H1 (cell line): ENCODE data around the gene OSBP2. TPM values are rescaled to one million over a fixed set of nuclear protein-coding genes. Genes with fewer than 3 reads are reported as not detected.

Experiments
- CTCF ChIA-PET: fragments of 300-600 bp; sonication (Branson Sonifier 250); formaldehyde crosslinking; loops from one replicate; lab custom pipeline; 2021; ENCODE audit not compliant: partially characterized antibody; lab: Charles Lee
- POLR2A ChIA-PET: fragments of 300-600 bp; sonication (Branson Sonifier 250); formaldehyde crosslinking; loops from one replicate; lab custom pipeline; 2021; ENCODE audit warnings: inconsistent platforms; ENCODE audit not compliant: partially characterized antibody; lab: Charles Lee
- DNase-seq, 2 experiments: peaks; one replicate each; pipeline versions ENCODE4 v3.0.0 to v3.0.0-alpha.2; 2010 to 2022; ENCODE audit warnings: low spot score in 2 of 2, low read depth in 1 of 2, mixed read lengths in 1 of 2
- FAIRE-seq: peaks from 2 replicates; lab custom pipeline; 2011; peaks lifted over from hg19 to GRCh38; lab: Jason Lieb, UNC
- H2AFZ ChIP-seq: 2 replicates; pipeline ENCODE4 v1.8.1; 2012; ENCODE audit warnings: low read length, inconsistent platforms
- H2AK5ac ChIP-seq: 2 replicates; pipeline ENCODE4 v1.6.1; 2013; ENCODE audit warnings: low read depth, low read length
- H2BK120ac ChIP-seq: replicated peaks from 2 replicates; pipeline ENCODE3; 2013; ENCODE audit warnings: low read depth, low read length, inconsistent platforms
- H2BK12ac ChIP-seq: 2 replicates; pipeline ENCODE4 v1.6.1; 2013; ENCODE audit warnings: low read depth, low read length
- H2BK15ac ChIP-seq: 2 replicates; pipeline ENCODE4 v1.6.1; 2013; ENCODE audit warnings: low read length
- H2BK20ac ChIP-seq: 2 replicates; pipeline ENCODE4 v1.6.1; 2013; ENCODE audit warnings: low read length
- H2BK5ac ChIP-seq: 2 replicates; pipeline ENCODE4 v1.6.1; 2013; ENCODE audit warnings: low read depth, low read length
- H3K14ac ChIP-seq: 2 replicates; pipeline ENCODE4 v1.6.1; 2013; ENCODE audit warnings: inconsistent platforms; ENCODE audit not compliant: insufficient read length
- H3K18ac ChIP-seq: 2 replicates; pipeline ENCODE4 v1.6.1; 2013; ENCODE audit warnings: low read length; ENCODE audit errors: extremely low read depth
- H3K23ac ChIP-seq: 2 replicates; pipeline ENCODE4 v1.6.1; 2013; ENCODE audit warnings: inconsistent platforms; ENCODE audit not compliant: insufficient read length
- H3K23me2 ChIP-seq: 2 replicates; pipeline ENCODE4 v1.6.1; 2013; ENCODE audit warnings: low read depth, low read length
- H3K27ac ChIP-seq: 2 replicates; pipeline ENCODE4 v1.6.1; 2011; ENCODE audit warnings: low read depth, low read length, inconsistent platforms
- H3K27me3 ChIP-seq, 4 experiments: replicated peaks in 1 of 4; 1 replicate in 1 of 4; 2 replicates in 3 of 4; pipeline versions ENCODE4 v1.6.1 to v1.8.1; 2011 to 2013; ENCODE audit warnings: low read length in 3 of 4, mild to moderate bottlenecking in 3 of 4, inconsistent platforms in 2 of 4, mixed read lengths in 2 of 4, moderate library complexity in 1 of 4; ENCODE audit not compliant: control insufficient read depth in 3 of 4, insufficient read depth in 3 of 4; ENCODE audit errors: extremely low read depth in 1 of 4
- H3K36me3 ChIP-seq, 4 experiments: 2 replicates each; pipeline versions ENCODE4 v1.6.1 to v1.8.1; 2011 to 2013; ENCODE audit warnings: mild to moderate bottlenecking in 4 of 4, low read length in 3 of 4, moderate library complexity in 2 of 4, control low read depth in 1 of 4, inconsistent platforms in 1 of 4; ENCODE audit not compliant: insufficient read depth in 4 of 4, control insufficient read depth in 2 of 4
- H3K4ac ChIP-seq: replicated peaks from 2 replicates; pipeline ENCODE3; 2013; ENCODE audit warnings: low read length, low read depth, mixed read lengths, inconsistent platforms; ENCODE audit not compliant: insufficient read length
- H3K4me1 ChIP-seq, 4 experiments: replicated peaks in 1 of 4; 1 replicate in 1 of 4; 2 replicates in 3 of 4; pipeline versions ENCODE4 v1.6.1 to v1.8.1; 2011 to 2013; ENCODE audit warnings: low read length in 3 of 4, inconsistent platforms in 2 of 4, mixed read lengths in 1 of 4; ENCODE audit not compliant: insufficient read depth in 4 of 4, control insufficient read depth in 3 of 4
- H3K4me2 ChIP-seq, 2 experiments: 2 replicates each; pipeline versions ENCODE4 v1.6.1 to v1.8.1; 2011 to 2013; ENCODE audit warnings: low read depth in 2 of 2, low read length in 2 of 2, control low read depth in 1 of 2, inconsistent platforms in 1 of 2, mild to moderate bottlenecking in 1 of 2; ENCODE audit not compliant: insufficient read depth in 1 of 2
- H3K4me3 ChIP-seq, 4 experiments: fragments of 200-600, 300-600 bp in 1 of 4; sonication (generic), shearing (Covaris generic), sonication (Bioruptor Twin) in 1 of 4; 2 replicates each; pipeline versions ENCODE4 v1.5.1 to v1.8.1; 2011 to 2016; ENCODE audit warnings: low read length in 4 of 4, low read depth in 3 of 4, control low read depth in 2 of 4, inconsistent platforms in 2 of 4, mild to moderate bottlenecking in 2 of 4, mixed read lengths in 1 of 4, moderate library complexity in 1 of 4; ENCODE audit not compliant: insufficient read depth in 2 of 4; ENCODE audit errors: extremely low read depth in 1 of 4
- H3K56ac ChIP-seq: replicated peaks from 2 replicates; pipeline ENCODE3; 2013; ENCODE audit warnings: low read depth, mild to moderate bottlenecking, mixed read lengths, low read length, inconsistent platforms; ENCODE audit not compliant: insufficient read length
- H3K79me1 ChIP-seq: 2 replicates; pipeline ENCODE4 v1.6.1; 2013; ENCODE audit warnings: low read depth, low read length, control low read depth
- H3K79me2 ChIP-seq, 2 experiments: 2 replicates each; pipeline versions ENCODE4 v1.6.1 to v1.8.1; 2012 to 2013; ENCODE audit warnings: low read length in 2 of 2, mild to moderate bottlenecking in 2 of 2, inconsistent platforms in 1 of 2; ENCODE audit not compliant: insufficient read depth in 2 of 2, control insufficient read depth in 1 of 2
- H3K9ac ChIP-seq, 4 experiments: replicated peaks in 1 of 4; 1 replicate in 1 of 4; 2 replicates in 3 of 4; pipeline versions ENCODE4 v1.6.1 to v1.8.1; 2011 to 2013; ENCODE audit warnings: low read depth in 3 of 4, low read length in 3 of 4, control low read depth in 2 of 4, mild to moderate bottlenecking in 2 of 4, moderate library complexity in 2 of 4, inconsistent platforms in 1 of 4; ENCODE audit errors: extremely low read depth in 1 of 4
- H3K9me3 ChIP-seq, 2 experiments: 2 replicates each; pipeline versions ENCODE4 v1.6.1 to v1.8.1; 2012 to 2013; ENCODE audit warnings: mild to moderate bottlenecking in 2 of 2, moderate library complexity in 2 of 2, control low read depth in 1 of 2, inconsistent platforms in 1 of 2, low read depth in 1 of 2, low read length in 1 of 2, mixed read lengths in 1 of 2; ENCODE audit not compliant: insufficient read depth in 2 of 2
- H4K20me1 ChIP-seq, 2 experiments: replicated peaks in 1 of 2; 2 replicates each; pipeline versions ENCODE3 to v1.8.1; 2011 to 2013; ENCODE audit warnings: inconsistent platforms in 2 of 2, low read length in 2 of 2, mild to moderate bottlenecking in 1 of 2; ENCODE audit not compliant: insufficient read depth in 2 of 2, control insufficient read depth in 1 of 2
- H4K5ac ChIP-seq: 2 replicates; pipeline ENCODE4 v1.6.1; 2013; ENCODE audit warnings: low read length, low read depth, mixed read lengths, inconsistent platforms; ENCODE audit not compliant: insufficient read length
- H4K8ac ChIP-seq: 2 replicates; pipeline ENCODE4 v1.8.0; 2013; ENCODE audit warnings: mild to moderate bottlenecking, moderate library complexity, low read length, inconsistent platforms; ENCODE audit not compliant: insufficient read depth; ENCODE audit errors: extremely low read depth
- H4K91ac ChIP-seq: replicated peaks from 2 replicates; pipeline ENCODE3; 2013; ENCODE audit warnings: low read length, mixed read lengths, inconsistent platforms; ENCODE audit not compliant: insufficient read length
- SP4 ChIP-seq: IDR thresholded peaks from 2 replicates; pipeline ENCODE4 v1.6.1; 2012; ENCODE audit warnings: low read length, inconsistent platforms
- TEAD4 ChIP-seq: IDR thresholded peaks from 2 replicates; pipeline ENCODE4 v1.6.1; 2012; ENCODE audit warnings: low read depth, low read length, inconsistent platforms, mixed read lengths
- WGBS, 2 experiments: shearing (Covaris generic) in 1 of 2; methylation state at CpG; one replicate each; pipeline versions ENCODE4 v1.1.6 to v1.1.7; 2013 to 2015; ENCODE audit warnings: low lambda C conversion rate in 2 of 2, mixed read lengths in 2 of 2, inconsistent platforms in 1 of 2, low coverage in 1 of 2, missing lambda C conversion rate in 1 of 2; ENCODE audit not compliant: insufficient replicate concordance in 2 of 2, insufficient coverage in 1 of 2, insufficient read length in 1 of 2; ENCODE audit errors: extremely low coverage in 1 of 2, missing lambda C conversion rate in 1 of 2; 5-methylcytosine and 5-hydroxymethylcytosine counted together
- polyA plus RNA-seq, 7 experiments: library from polyadenylated mRNA; depleted of rRNA in 3 of 7; stranded (reverse) in 5 of 7; unstranded in 2 of 7; fragments of >200 nt in 5 of 7; fragments of 200-250 nt in 2 of 7; gene quantifications; 1 replicate in 5 of 7; 2 replicates in 1 of 7; 4 replicates in 1 of 7; pipeline versions ENCODE4 v1.2.1 to v1.2.3, GENCODE V29; 2011 to 2013; ENCODE audit warnings: missing spikeins in 2 of 7, mixed read lengths in 2 of 7
- total RNA-seq: library from RNA; stranded (reverse); fragmentation: NEBNext Ultra II Directional; extraction: Animal tissue kit (Norgen Biotek cat#: 25700); gene quantifications from 2 replicates; pipeline ENCODE4 v1.2.1, GENCODE V29; 2021

The OSBP2 gene
- total and polyA plus RNA-seq, 2 of the 8 experiments (the other 6 are each of a cell fraction or from before 2014, with no cell fraction given), result 3.4 to 3.7 TPM

- H2BK15ac ChIP-seq, result no peak overlapping the region
- H3K79me1 ChIP-seq, result no peaks in the 10 kb centered on the region; the same call in 1 of the 2 replicates
- CTCF ChIA-PET, result interaction anchor here (0.6 kb wide), 1 partner anchor 23 kb away, joined by 3 read pairs; no protein-coding TSS in a partner anchor
- H2BK20ac ChIP-seq, result no peak overlapping the region
- H3K18ac ChIP-seq, result no peak overlapping the region
- no peak overlapping the region for H3K9ac ChIP-seq
- H3K27me3 ChIP-seq, result no peaks in the 10 kb centered on the region; a peak in 1 of 7 replicates
- peaks cover 0 to 2% of the 10 kb centered on the region in 2 experiments for H4K20me1 ChIP-seq
- H3K56ac ChIP-seq, result no peak overlapping the region
- no peaks in the 10 kb centered on the region for H3K79me2 ChIP-seq
- no peaks in the 10 kb centered on the region; the same call in 1 of the 2 replicates for H3K23me2 ChIP-seq
- 88% methylated on average over 12 of the region's 12 CpGs; no CpG with 5 or more reads in 1 of the 2 experiments for WGBS, 2 experiments
- POLR2A ChIA-PET, result no interaction called here
- TF ChIP-seq TEAD4, result 0 out of 2 replicates have a peak, but pooled peaks have one; percentile 16
- no peak for TF ChIP-seq SP4
- TF ChIP-seq, all 59 proteins: peak for 1
- H2AFZ ChIP-seq, result no peak overlapping the region
- H3K4me3 ChIP-seq, result no peak overlapping the region
- no peak for FAIRE-seq
- peak in 1 of 2 experiments; percentile 42 for DNase-seq
- no peaks in the 10 kb centered on the region for H3K36me3 ChIP-seq
- H4K8ac ChIP-seq, result no peak overlapping the region
- no peak overlapping the region for H3K4ac ChIP-seq
- H3K23ac ChIP-seq, result no peak overlapping the region
- no peak overlapping the region for H3K4me2 ChIP-seq
- H3K4me1 ChIP-seq, result peaks cover 0 to 7% (median 2%) of the 10 kb centered on the region in 4 experiments; a peak in 5 of 7 replicates
- no peak overlapping the region for H2AK5ac ChIP-seq
- no peak overlapping the region for H4K91ac ChIP-seq
- H3K27ac ChIP-seq, result no peak overlapping the region
- peak overlapping the region; percentile 56; the same call in 1 of the 2 replicates for H2BK12ac ChIP-seq
- no peak overlapping the region for H2BK5ac ChIP-seq
- no peaks in the 10 kb centered on the region for H3K9me3 ChIP-seq
- no peak overlapping the region for H3K14ac ChIP-seq
- no peak overlapping the region for H2BK120ac ChIP-seq
- no peak overlapping the region for H4K5ac ChIP-seq
These were observed 135.4 kb downstream of the OSBP2 start for GRCh38 chr22:30829901-30830550.
